ENCODE data around the gene L1TD1. TPM values are rescaled to one million over a fixed set of nuclear protein-coding genes. Genes with fewer than 3 reads are reported as not detected.
A peak's percentile ranks its signal among the peaks of the same experiment; 100 is the strongest.

L1TD1 gene
- total and polyA plus RNA-seq, 2 of the 13 experiments (the other 11 are each of a cell fraction or from before 2014, with no cell fraction given), result not detected

DNA sequence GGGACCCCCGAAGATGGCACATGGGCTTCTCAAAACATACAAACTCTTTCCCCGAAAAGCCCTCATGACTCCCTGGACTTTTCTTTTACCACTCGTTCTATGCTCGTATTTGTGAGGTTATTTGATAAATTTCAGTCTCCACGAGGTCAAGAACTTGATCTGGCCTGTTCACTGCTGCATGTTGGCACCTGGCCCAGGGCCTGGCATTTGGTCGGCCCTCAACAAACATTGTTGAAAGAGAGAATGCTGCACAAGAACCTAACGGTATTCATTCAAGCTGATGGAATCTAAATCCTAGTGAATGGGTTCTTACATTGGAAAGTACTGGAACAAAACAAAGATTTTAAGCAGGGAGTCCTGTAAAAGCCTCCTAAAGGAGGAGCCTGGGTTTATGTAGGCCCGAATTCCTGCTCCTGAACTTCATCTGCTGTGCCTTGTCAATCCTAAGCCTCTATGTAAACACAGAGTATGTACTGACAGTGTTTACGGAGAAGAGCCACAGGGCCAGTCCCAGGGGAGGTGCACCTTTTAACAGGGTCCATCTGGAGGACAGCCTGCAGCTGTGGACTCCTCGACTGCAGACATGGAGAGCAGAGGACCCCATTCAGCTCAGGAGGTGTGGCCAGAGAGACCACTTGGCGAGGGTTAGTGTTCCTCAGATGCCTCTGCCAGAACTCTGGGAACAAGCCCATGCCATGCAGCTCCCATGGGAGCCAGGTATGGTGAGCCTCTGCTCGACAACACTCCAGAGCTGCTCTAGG is 46.9 kb downstream of the L1TD1 start (continued):
- TF ChIP-seq ZNF704 (CRISPR knock-in tag; IDR thresholded peaks at IDR 0.05; ENCODE audit: borderline replicate concordance) (no peak), HOXA3 (CRISPR knock-in tag; IDR thresholded peaks at IDR 0.05) (peak; percentile 71; the same call in 1 of the 2 replicates), MAX (IDR thresholded peaks at IDR 0.05) (peak; percentile 70), SP5 (CRISPR knock-in tag; IDR thresholded peaks at IDR 0.05; ENCODE audit: borderline replicate concordance, low read depth) (peak; percentile 68; the same call in 1 of the 2 replicates), ZNF772 (CRISPR knock-in tag; IDR thresholded peaks at IDR 0.05) (peak; percentile 90), ZNF768 (CRISPR knock-in tag; IDR thresholded peaks at IDR 0.05) (no peak), SOX13 (IDR thresholded peaks at IDR 0.05) (no peak), SOX13 (CRISPR knock-in tag; conservative IDR thresholded peaks at IDR 0.05 in 1 of 2, IDR thresholded peaks at IDR 0.05 in 1 of 2) (peak in 1 of 2 experiments; percentile 75; a peak in 2 of 4 replicates), POGZ (CRISPR knock-in tag; IDR thresholded peaks at IDR 0.05) (peak; percentile 72), ZFYVE20 (CRISPR knock-in tag; IDR thresholded peaks at IDR 0.05; ENCODE audit: borderline replicate concordance, low read depth) (no peak), ZNF232 (CRISPR knock-in tag; IDR thresholded peaks at IDR 0.05; ENCODE audit: borderline replicate concordance) (no peak), ZNF124 (CRISPR knock-in tag; IDR thresholded peaks at IDR 0.05) (no peak), PRPF4 (IDR thresholded peaks at IDR 0.05; ENCODE audit: low read depth, low read length, poor library complexity, severe bottlenecking) (no peak), RFX3 (CRISPR knock-in tag; IDR thresholded peaks at IDR 0.05) (no peak), NPAS2 (CRISPR knock-in tag; IDR thresholded peaks at IDR 0.05; ENCODE audit: borderline replicate concordance) (no peak), FOXK2 (IDR thresholded peaks at IDR 0.05) (0 out of 2 replicates have a peak, but pooled peaks have one; percentile 21), ZNF512 (CRISPR knock-in tag; IDR thresholded peaks at IDR 0.05) (no peak), ZNF292 (CRISPR knock-in tag; IDR thresholded peaks at IDR 0.05; ENCODE audit: borderline replicate concordance, low read depth) (peak; percentile 98; the same call in 1 of the 2 replicates), MXI1 (IDR thresholded peaks at IDR 0.05; ENCODE audit: borderline replicate concordance, low read depth, low read length) (peak; percentile 48; the same call in 1 of the 3 replicates), ZNF7 (CRISPR knock-in tag; IDR thresholded peaks at IDR 0.05) (no peak), ZEB1 (IDR thresholded peaks at IDR 0.05; ENCODE audit: insufficient replicate concordance, low read depth) (peak; percentile 37), FOXK1 (CRISPR knock-in tag; IDR thresholded peaks at IDR 0.05; ENCODE audit: borderline replicate concordance, low read depth) (peak; percentile 64; the same call in 1 of the 2 replicates), FOXO1 (CRISPR knock-in tag; IDR thresholded peaks at IDR 0.05) (peak; percentile 93)
- TF ChIP-seq, protein P1, sequence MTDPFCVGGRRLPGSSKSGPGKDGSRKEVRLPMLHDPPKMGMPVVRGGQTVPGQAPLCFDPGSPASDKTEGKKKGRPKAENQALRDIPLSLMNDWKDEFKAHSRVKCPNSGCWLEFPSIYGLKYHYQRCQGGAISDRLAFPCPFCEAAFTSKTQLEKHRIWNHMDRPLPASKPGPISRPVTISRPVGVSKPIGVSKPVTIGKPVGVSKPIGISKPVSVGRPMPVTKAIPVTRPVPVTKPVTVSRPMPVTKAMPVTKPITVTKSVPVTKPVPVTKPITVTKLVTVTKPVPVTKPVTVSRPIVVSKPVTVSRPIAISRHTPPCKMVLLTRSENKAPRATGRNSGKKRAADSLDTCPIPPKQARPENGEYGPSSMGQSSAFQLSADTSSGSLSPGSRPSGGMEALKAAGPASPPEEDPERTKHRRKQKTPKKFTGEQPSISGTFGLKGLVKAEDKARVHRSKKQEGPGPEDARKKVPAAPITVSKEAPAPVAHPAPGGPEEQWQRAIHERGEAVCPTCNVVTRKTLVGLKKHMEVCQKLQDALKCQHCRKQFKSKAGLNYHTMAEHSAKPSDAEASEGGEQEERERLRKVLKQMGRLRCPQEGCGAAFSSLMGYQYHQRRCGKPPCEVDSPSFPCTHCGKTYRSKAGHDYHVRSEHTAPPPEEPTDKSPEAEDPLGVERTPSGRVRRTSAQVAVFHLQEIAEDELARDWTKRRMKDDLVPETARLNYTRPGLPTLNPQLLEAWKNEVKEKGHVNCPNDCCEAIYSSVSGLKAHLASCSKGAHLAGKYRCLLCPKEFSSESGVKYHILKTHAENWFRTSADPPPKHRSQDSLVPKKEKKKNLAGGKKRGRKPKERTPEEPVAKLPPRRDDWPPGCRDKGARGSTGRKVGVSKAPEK (CRISPR knock-in tag; IDR thresholded peaks at IDR 0.05; ENCODE audit: borderline replicate concordance), result no peak
